Smooth muscle cell (in vitro differentiated cells): ENCODE measurements around the gene TRIM59. TPM values are rescaled to one million over a fixed set of nuclear protein-coding genes. Genes with fewer than 3 reads are reported as not detected.

Experiments used
- DNase-seq: peaks from one replicate; lab custom pipeline; 2025; ENCODE audit not compliant: unreplicated experiment; lab: John Stamatoyannopoulos, UW
- H2AFZ ChIP-seq: fragments of 200-600 bp; sonication (generic); 2 replicates; pipeline ENCODE4 v1.6.0; 2016; ENCODE audit warnings: antibody characterized with exemption, low read depth, mild to moderate bottlenecking
- H3F3A ChIP-seq: fragments of 200-600 bp; sonication (generic); 2 replicates; pipeline ENCODE4 v1.6.0; 2017; ENCODE audit warnings: antibody characterized with exemption, low read depth
- H3K27ac ChIP-seq: fragments of 200-600 bp; sonication (generic); 2 replicates; pipeline ENCODE4 v1.5.1; 2016; ENCODE audit warnings: low read depth, mild to moderate bottlenecking
- H3K27me3 ChIP-seq: fragments of 200-600 bp; sonication (generic); 2 replicates; pipeline ENCODE4 v1.6.1; 2016; ENCODE audit warnings: low read depth, mild to moderate bottlenecking
- H3K36me3 ChIP-seq: fragments of 200-600 bp; sonication (generic); 2 replicates; pipeline ENCODE4 v1.5.1; 2016; ENCODE audit warnings: low read depth
- H3K4me1 ChIP-seq: fragments of 200-600 bp; sonication (generic); 2 replicates; pipeline ENCODE4 v1.5.1; 2016; ENCODE audit warnings: low read depth
- H3K4me2 ChIP-seq: fragments of 200-600 bp; sonication (generic); 2 replicates; pipeline ENCODE4 v1.6.0; 2016; ENCODE audit warnings: mild to moderate bottlenecking
- H3K4me3 ChIP-seq: fragments of 200-600 bp; sonication (generic); 2 replicates; pipeline ENCODE4 v1.5.1; 2016; ENCODE audit warnings: mild to moderate bottlenecking
- H3K79me2 ChIP-seq: fragments of 200-600 bp; sonication (generic); 2 replicates; pipeline ENCODE4 v1.6.0; 2016; ENCODE audit warnings: low read depth, mild to moderate bottlenecking
- H3K9ac ChIP-seq: fragments of 200-600 bp; sonication (generic); 2 replicates; pipeline ENCODE4 v1.6.0; 2016; ENCODE audit warnings: low read depth
- H3K9me3 ChIP-seq: fragments of 200-600 bp; sonication (generic); replicated peaks from 2 replicates; pipeline ENCODE4 v1.5.1; 2016; ENCODE audit warnings: low read depth
- H4K20me1 ChIP-seq: fragments of 200-600 bp; sonication (generic); 2 replicates; pipeline ENCODE4 v1.6.0; 2016; ENCODE audit warnings: low read depth
- CTCF ChIP-seq: fragments of 200-600 bp; sonication (generic); IDR thresholded peaks from 2 replicates; pipeline ENCODE4 v1.5.1; 2017; ENCODE audit warnings: borderline replicate concordance, mild to moderate bottlenecking, antibody characterized with exemption; ENCODE audit not compliant: insufficient read depth, poor library complexity, severe bottlenecking
- whole genome bisulfite sequencing: methylation state at CpG from one replicate; pipeline ENCODE4 v1.1.7; 2016; ENCODE audit warnings: low lambda C conversion rate; 5-methylcytosine and 5-hydroxymethylcytosine counted together
- polyA plus RNA-seq: library from polyadenylated mRNA; unstranded; fragments of >200 nt; fragmentation: Nextera tagmentation; extraction: Ambion mirVana; gene quantifications from 2 replicates; pipeline ENCODE4 v1.2.1, GENCODE V29; 2016
- total RNA-seq: library from RNA; depleted of rRNA; stranded (reverse); fragments of >200 nt; gene quantifications from 2 replicates; pipeline ENCODE4 v1.2.3, GENCODE V29; 2014

TRIM59 gene
- total and polyA plus RNA-seq, 2 experiments from 2014 or later: 8.9 to 19.0 TPM

- Histone ChIP-seq H3K27ac (no peak overlapping the region), H4K20me1 (no peaks in the 10 kb centered on the region), H3K9me3 (no peaks in the 10 kb centered on the region), H3K79me2 (no peaks in the 10 kb centered on the region), H2AFZ (no peak overlapping the region), H3K9ac (no peak overlapping the region), H3K27me3 (no peaks in the 10 kb centered on the region), H3K4me3 (no peak overlapping the region), H3K4me1 (no peaks in the 10 kb centered on the region), H3K4me2 (no peak overlapping the region), H3F3A (no peaks in the 10 kb centered on the region), H3K36me3 (no peaks in the 10 kb centered on the region)
- WGBS: 9% methylated on average over 2 of the region's 2 CpGs
- DNase-seq: no peak
- peak; percentile 69 for TF ChIP-seq CTCF
Observed at GRCh38 chr3:160486459-160486869, 36.9 kb upstream of the TRIM59 start.

DNA sequence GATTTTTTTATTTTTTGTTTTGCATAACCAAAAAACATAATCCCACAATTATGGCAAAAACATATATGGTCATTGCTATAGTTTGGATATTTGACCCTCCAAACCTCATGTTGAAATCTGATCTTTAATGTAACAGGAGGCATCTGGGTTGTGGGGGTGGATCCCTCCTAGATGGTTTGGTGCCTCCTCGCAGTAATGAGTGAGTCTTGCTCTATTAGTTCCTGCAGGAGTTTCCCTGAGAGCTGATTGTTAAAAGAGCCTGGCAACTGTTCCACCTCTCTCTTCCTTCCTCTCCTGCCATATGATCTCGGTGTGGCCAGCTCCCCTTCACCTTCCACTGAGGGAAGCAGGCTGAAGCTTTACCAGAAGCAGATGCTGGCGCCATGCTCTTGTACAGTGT, 33.2 kb upstream of the TRIM59 start:
- H3K79me2 ChIP-seq: no peaks in the 10 kb centered on the region
- H2AFZ ChIP-seq: no peak overlapping the region
- no peaks in the 10 kb centered on the region for H3K36me3 ChIP-seq
- no peaks in the 10 kb centered on the region for H3K27me3 ChIP-seq
- no peak overlapping the region for H3K4me3 ChIP-seq
- no peaks in the 10 kb centered on the region for H4K20me1 ChIP-seq
- TF ChIP-seq CTCF: no peak
- DNase-seq: no peak
- no peak overlapping the region for H3K9ac ChIP-seq
- H3K9me3 ChIP-seq: no peaks in the 10 kb centered on the region
- 86% methylated on average over 3 of the region's 3 CpGs for WGBS
- H3K27ac ChIP-seq: no peak overlapping the region
- no peak overlapping the region for H3K4me2 ChIP-seq
- no peaks in the 10 kb centered on the region for H3K4me1 ChIP-seq
- H3F3A ChIP-seq: no peaks in the 10 kb centered on the region

DNA sequence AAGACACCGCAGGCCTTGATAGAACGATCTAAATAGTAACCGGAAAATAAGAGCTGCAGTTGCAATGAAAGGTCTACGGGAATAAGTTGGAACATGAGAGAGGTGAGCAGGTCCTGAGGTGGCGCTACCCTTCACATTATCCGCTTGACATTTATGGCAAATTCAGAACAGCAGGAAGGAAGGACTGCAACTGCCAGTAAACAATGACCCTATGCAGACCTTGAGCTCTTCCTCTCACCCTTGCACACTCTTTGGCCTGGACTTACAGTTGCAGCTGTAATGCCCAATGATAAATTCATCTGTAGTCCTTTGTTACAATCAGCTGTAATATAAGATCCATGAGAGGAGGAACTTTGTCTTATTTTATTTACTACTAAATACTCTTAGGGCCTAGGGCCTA, 32.3 kb upstream of the TRIM59 start:
- WGBS: 95% methylated on average over 6 of the region's 6 CpGs
- no peak for DNase-seq
- H3K4me2 ChIP-seq: no peak overlapping the region

More for the DNA sequence above, 32.3 kb upstream of the TRIM59 start:
- Histone ChIP-seq H2AFZ (no peak overlapping the region), H3K9me3 (no peaks in the 10 kb centered on the region), H3K9ac (no peak overlapping the region), H3K27ac (no peak overlapping the region), H3F3A (no peaks in the 10 kb centered on the region), H3K79me2 (no peaks in the 10 kb centered on the region), H3K27me3 (no peaks in the 10 kb centered on the region), H3K4me1 (no peaks in the 10 kb centered on the region), H4K20me1 (no peaks in the 10 kb centered on the region), H3K4me3 (no peak overlapping the region), H3K36me3 (no peaks in the 10 kb centered on the region)
- no peak for TF ChIP-seq CTCF
